ENCODE results near the gene PTTG1. TPM values are rescaled to one million over a fixed set of nuclear protein-coding genes. Genes with fewer than 3 reads are reported as not detected.

The PTTG1 gene
- total and polyA plus RNA-seq, 9 donors = 0.77 to 12.9 (median 3.6) TPM; not detected in 1

DNA sequence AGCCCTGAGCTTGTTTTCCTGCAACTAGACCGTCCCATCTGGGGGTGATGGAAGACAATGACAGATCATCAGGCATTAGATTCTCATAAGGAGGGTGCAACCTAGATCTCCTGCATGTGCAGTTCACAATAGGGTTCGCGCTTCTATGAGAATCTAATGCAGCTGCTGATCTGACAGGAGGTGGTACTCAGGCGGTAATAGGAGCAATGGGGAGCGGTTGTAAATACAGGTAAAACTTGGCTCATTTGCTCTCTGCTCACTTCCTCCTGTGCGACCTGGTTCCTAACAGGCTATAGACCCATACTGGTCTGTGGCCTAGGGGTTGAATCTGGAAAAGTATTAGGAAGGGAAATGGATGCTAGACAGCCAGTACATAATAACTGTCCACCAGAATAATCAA, 39.7 kb downstream of the PTTG1 start:
- Histone ChIP-seq H3K27ac (no peak overlapping the region), H3K9me3 (no peaks in the 10 kb centered on the region), H3K4me3 (no peak overlapping the region), H3K4me1 (ENCODE audit: insufficient read depth) (no peaks in the 10 kb centered on the region), H3K36me3 (no peaks in the 10 kb centered on the region), H3K27me3 (no peaks in the 10 kb centered on the region)
- TF ChIP-seq POLR2A (IDR thresholded peaks at IDR 0.05) = no peak
- TF ChIP-seq, protein P1, sequence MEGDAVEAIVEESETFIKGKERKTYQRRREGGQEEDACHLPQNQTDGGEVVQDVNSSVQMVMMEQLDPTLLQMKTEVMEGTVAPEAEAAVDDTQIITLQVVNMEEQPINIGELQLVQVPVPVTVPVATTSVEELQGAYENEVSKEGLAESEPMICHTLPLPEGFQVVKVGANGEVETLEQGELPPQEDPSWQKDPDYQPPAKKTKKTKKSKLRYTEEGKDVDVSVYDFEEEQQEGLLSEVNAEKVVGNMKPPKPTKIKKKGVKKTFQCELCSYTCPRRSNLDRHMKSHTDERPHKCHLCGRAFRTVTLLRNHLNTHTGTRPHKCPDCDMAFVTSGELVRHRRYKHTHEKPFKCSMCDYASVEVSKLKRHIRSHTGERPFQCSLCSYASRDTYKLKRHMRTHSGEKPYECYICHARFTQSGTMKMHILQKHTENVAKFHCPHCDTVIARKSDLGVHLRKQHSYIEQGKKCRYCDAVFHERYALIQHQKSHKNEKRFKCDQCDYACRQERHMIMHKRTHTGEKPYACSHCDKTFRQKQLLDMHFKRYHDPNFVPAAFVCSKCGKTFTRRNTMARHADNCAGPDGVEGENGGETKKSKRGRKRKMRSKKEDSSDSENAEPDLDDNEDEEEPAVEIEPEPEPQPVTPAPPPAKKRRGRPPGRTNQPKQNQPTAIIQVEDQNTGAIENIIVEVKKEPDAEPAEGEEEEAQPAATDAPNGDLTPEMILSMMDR (IDR thresholded peaks at IDR 0.05) = no peak
- no peak for TF ChIP-seq EP300 (IDR thresholded peaks at IDR 0.05)
- 86 to 99% (median 89%) methylated on average over 6 of the region's 6 CpGs for WGBS, 3 donors
- no peak for DNase-seq
- intact Hi-C loops (cut with DNase I) = no loop called here

DNA sequence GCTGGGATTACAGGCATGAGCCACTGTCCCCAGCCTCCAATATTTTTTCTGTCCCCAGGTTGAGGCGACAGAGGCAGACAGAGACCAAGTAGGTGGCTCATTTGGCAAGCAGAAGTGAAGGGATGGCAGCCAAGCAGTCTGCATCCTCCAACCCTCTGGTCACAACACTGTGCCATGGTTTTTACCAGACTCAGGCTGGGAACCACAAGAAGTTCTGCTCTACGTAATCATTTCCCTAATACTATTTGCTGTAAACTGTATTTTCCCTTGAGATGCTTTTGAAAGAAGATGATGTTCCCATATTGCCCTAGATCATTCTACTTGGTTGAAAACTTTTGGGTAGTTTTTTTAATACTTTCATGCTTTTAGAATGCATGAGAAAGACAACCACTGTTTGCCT, 40.5 kb downstream of the PTTG1 start:
- DNase-seq = no peak
- Histone ChIP-seq H3K4me3 (no peak overlapping the region), H3K27me3 (no peaks in the 10 kb centered on the region), H3K36me3 (no peaks in the 10 kb centered on the region), H3K4me1 (ENCODE audit: insufficient read depth) (no peaks in the 10 kb centered on the region), H3K27ac (no peak overlapping the region), H3K9me3 (no peaks in the 10 kb centered on the region)
- intact Hi-C loops (cut with DNase I) = no loop called here
- TF ChIP-seq POLR2A (IDR thresholded peaks at IDR 0.05) (no peak), EP300 (IDR thresholded peaks at IDR 0.05) (no peak)
- TF ChIP-seq, protein P1 (IDR thresholded peaks at IDR 0.05) = no peak
- WGBS, 3 donors = 77 to 82% (median 80%) methylated on average over 2 of the region's 2 CpGs

DNA sequence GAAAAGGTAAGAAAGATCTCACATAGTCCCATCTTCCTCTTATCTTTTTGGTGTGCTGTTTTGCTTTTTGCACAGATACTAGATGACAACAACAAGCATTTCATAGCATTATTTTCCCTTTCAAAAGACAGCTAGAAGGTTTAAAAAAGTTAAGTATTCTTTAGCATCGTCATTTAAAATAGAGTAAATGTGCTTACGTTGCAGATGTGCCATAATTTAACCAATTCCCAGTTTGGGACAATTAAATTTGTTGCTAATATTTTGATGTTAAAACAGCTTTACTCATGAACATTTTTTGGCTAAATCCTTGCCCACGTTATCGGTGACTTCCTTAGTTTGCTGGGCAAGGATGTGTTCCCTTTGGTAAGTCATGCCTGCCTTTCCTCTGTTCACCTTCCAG, 41.6 kb downstream of the PTTG1 start:
- H3K4me3 ChIP-seq = no peak overlapping the region
- no peaks in the 10 kb centered on the region for H3K36me3 ChIP-seq
- no peak overlapping the region for H3K27ac ChIP-seq
- H3K4me1 ChIP-seq (ENCODE audit: insufficient read depth) = no peaks in the 10 kb centered on the region
- TF ChIP-seq POLR2A (IDR thresholded peaks at IDR 0.05) = no peak
- no peaks in the 10 kb centered on the region for H3K27me3 ChIP-seq
- WGBS, 3 donors = 71 to 80% (median 74%) methylated on average over 4 of the region's 4 CpGs
- no peak for DNase-seq
- H3K9me3 ChIP-seq = no peaks in the 10 kb centered on the region
- intact Hi-C loops (cut with DNase I) = no loop called here

DNA sequence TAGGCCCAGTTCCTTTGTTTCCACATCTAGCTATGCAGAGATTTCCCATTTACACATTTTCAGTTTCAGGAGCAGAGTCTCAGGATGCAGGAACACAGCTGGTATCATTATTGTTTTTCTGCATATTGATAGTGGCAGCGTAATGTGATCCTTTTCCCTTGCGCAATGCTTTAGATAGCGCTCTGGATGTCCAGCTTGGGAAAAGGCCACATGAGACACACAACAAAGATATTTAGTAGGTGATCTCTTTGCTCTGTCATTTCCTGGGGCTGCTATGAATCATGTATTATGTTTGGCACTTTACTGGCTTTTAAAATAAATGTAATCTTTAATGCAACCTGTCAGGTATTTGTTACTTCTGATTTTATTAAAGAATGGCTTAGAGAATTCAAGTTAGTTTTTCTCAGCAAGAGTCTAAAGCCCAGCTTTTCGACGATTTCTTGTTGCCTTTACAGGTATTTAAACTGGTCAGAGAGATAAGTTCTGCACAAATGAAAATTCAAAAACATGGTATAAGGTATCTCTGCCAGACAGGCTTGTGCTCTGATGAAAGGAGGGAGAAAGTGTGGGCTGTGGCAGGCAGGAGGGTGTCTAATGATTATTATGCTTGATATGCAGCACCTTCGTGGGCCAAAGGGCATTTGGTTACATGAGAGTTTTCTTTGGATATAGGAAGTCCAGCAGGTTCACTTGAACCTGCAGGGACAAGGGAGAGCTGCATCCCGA, 42.2 kb downstream of the PTTG1 start:
- Histone ChIP-seq H3K27ac (no peak overlapping the region), H3K36me3 (no peaks in the 10 kb centered on the region), H3K27me3 (no peaks in the 10 kb centered on the region), H3K4me3 (no peak overlapping the region), H3K4me1 (ENCODE audit: insufficient read depth) (no peaks in the 10 kb centered on the region), H3K9me3 (no peaks in the 10 kb centered on the region)
- TF ChIP-seq, protein P1 (IDR thresholded peaks at IDR 0.05) = no peak
- TF ChIP-seq POLR2A (IDR thresholded peaks at IDR 0.05) = no peak
- TF ChIP-seq EP300 (IDR thresholded peaks at IDR 0.05) = no peak
- intact Hi-C loops (cut with DNase I) = no loop called here
- no peak for DNase-seq
- WGBS, 3 donors = 28 to 54% (median 38%) methylated on average over 7 of the region's 7 CpGs

DNA sequence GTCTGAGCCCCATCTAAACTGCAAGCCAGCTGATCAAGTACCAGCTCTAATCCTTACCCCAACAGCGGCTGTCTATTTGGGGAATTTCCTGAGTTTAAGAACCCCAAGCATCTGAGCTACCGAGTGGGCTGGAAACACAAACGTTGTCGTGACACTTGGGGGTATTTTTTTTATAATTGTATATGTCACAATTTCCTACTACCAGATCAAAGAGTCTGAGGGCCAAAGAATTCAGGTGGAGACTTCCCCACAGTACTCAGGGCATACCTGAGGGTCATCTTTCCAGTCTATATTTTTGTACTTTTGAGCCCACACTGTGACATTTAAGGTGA, 42.8 kb downstream of the PTTG1 start:
- TF ChIP-seq, protein P1 (IDR thresholded peaks at IDR 0.05) = no peak
- TF ChIP-seq POLR2A (IDR thresholded peaks at IDR 0.05) = no peak
- Histone ChIP-seq H3K27ac (no peak overlapping the region), H3K27me3 (no peaks in the 10 kb centered on the region), H3K4me1 (ENCODE audit: insufficient read depth) (no peaks in the 10 kb centered on the region), H3K9me3 (no peaks in the 10 kb centered on the region), H3K36me3 (no peaks in the 10 kb centered on the region), H3K4me3 (no peak overlapping the region)
- intact Hi-C loops (cut with DNase I) = no loop called here
- DNase-seq = no peak
- WGBS, 3 donors = 64 to 83% (median 72%) methylated on average over 4 of the region's 4 CpGs
